HG03469 (cell line): Measurements from ENCODE around the gene ACSF3.
"Not testable (repeated sequence)": the region's sequence is repeated elsewhere in the genome, so short reads cannot be mapped to it uniquely, and the experiment has no call there.

Source experiments
- ATAC-seq: cut with Tn5 transposase; IDR thresholded peaks from one replicate; pipeline ENCODE4 v1.9.1; 2021; ENCODE audit warnings: mild to moderate bottlenecking, moderate library complexity, moderate number of reproducible peaks; ENCODE audit not compliant: unreplicated experiment

Gene ACSF3

DNA sequence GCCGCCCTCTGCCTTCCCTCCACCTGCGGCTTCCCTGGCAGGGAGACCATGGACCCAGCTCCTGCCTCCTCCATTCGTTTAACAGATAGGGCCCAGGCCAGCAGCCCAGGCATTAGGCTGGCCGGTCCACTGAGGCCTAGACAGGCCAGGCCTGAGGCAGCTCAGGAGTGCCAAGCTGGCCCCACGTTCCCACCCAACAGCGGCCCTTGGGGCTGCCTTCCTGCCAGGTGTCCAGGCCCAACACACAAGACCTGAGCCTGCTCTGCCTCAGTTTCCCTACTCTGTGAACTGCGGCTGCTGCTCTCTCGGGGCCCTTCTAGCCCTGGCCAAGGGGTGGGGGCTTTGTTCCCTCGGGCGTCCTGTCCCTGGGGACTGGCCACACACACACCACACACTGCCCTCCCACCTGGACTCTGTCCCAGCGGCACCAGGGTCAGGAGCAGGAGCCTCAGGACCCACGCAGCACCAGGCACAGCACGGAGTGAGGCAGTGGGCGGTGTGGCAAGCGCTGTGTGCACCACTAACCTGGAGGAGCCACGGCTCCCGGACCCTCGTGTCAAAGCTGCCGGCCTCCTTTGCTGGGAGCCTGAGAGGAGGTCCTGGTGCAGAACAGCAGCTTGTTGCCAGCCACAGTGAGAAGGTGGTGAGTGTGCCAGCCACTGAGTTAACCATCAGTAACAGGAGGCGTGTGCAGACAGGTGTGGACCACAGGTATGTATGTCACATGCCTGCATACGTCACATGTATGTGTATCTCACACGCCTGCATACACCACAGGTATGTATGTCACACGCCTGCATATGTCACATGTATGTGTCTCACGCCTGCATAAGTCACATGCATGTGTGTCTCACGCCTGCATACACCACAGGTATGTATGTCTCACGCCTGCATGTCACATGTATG, 63.3 kb downstream of the ACSF3 start:
- no peak for ATAC-seq

DNA sequence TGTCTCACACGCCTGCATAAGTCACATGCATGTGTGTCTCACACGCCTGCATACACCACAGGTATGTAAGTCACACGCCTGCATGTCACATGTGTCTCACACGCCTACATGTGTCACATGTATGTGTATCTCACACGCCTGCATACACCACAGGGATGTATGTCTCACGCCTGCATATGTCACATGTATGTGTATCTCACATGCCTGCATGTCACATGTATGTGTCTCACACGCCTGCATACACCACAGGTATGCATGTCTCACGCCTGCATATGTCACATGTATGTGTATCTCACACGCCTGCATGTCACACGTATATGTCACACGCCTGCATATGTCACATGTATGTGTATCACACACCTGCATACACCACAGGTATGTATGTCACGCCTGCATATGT, 64.1 kb downstream of the ACSF3 start:
- no peak for ATAC-seq

DNA sequence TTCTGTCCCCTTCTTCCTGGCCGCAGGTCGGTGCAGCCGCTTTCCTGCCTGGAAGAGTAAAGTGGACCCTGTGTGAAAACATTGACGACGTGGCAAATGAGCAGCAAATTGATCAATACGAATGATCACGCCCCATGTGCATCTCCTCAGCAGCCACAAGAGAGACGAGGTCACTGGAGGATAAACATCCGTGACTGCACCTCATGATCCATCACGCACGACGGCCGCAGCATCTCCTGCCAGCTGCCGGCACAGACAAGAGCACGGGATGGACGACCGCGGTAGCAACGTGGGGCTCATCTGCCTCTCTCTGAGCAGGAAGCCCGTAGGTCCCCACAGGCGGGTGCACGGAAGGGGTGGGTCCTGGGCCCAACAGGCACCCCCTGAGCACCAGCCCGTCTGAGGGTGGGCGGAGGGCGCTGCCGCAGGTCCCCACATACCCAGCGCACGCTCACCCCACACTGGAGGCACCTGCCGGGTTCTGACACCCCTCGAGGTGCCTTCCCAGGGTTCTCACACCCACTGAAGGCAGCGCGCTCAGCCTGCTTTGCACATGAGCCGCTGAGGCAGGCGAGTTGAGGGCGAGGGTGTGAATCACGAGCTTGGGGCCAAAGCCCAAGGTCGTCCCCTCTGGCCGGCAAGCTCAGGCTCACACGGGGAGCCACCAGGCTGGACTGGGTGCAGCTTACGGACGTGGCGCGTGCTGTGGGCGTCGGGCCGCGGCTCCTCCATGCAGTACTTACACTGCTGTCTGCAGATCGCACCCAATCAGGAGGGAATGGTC, 65.6 kb downstream of the ACSF3 start:
- no peak for ATAC-seq

DNA sequence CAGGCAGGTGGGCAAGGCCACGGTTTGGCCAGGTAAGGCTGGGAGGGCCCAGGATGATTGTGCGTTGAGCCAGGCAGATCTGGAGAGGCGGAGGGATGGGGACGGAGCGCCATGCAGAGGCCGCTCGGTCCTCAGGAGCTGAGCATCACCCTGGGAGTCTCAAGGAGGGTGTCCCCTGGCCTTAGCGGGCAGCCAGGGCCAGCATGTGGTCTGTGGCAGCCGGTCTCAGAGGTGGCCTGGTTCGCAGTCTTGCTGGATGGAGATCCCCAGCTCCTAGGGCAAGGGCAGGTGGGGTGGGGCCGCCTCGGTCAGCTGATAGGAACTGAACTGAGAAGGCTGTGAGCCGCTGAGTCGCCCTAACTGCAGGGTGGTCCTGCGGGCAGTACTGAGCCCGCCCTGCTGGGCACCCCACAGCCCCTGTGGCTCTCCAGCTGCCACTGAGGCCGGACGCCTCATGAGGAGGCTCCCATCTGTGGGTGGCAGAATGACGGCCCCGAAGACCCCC, 66.2 kb downstream of the ACSF3 start:
- ATAC-seq: no peak

DNA sequence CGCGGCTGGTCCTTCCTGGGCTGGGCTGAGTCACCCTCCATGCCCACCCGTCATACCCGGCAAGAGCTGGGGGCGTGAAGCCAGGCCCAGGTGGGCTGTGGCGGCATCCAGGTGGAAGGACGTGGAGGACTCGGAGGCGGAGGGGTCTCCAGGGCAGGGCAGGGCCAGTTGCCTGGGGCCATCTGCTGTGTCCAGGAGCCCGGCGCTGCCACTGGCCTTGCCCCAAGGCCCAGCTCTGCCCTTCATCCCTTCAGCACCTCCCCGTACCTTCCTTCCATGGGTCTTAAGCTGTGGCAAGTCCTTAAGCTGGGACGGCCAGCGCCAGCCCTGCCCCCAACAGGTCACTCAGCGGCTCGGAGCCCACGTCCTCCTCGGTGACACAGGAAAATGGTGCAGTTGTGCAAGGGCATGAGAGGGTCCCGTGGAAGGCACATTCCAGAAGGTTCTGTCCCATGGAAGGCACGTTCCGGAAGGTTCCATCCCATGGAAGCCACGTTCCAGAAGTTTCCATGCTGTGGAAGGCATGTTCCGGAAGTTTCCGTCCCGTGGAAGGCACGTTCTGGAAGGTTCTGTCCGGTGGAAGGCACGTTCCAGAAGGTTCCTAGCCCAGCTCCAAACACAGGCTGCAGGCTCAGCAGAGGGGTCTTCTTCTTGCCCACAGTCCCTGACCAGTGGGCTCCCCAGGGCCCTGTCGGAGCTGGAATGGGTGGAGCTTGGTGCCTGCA, 67.5 kb downstream of the ACSF3 start:
- no peak for ATAC-seq

DNA sequence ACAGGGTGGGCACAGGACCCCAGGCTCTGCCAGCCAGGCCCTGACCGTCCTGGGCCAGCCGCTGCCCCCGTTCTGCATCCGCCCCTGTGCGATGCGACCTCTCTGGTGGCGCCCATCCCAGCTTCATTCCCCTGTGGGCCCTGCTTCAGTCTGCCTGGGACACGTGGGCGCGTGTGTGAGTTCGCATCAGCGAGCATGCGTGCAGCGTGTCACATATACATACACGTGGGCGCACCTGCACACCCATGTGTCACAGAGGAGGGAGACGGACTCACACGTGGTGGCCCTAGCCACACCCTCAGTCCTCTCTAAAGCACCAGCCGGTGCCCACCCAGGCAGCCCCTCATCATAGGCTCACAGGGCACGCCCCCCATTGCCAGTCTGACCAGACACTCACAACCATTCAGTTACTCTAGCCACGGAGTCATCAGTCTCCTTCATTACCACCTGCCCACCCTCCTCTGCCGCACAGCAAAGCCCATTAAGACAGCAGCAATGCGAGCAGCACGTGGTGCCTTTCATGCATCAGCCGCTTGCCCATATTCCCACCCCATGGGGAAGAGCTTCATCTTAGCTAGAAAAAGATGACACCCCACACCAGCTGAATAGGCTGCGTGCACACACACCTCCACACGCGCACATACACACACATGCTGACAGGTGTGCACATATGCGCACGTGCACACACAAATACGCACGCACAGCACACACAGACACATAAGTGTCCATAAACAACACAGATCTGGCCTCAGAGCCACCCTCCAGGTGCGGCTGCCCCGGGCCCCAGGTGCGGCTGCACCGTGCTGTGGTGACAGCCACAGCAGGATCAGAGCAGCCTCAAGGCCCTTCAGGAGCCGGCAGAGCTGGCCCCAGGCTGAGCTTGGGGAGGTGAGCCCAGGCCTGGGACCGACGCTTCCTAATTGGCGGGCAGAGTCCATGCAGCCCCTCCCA, 68.4 kb downstream of the ACSF3 start:
- ATAC-seq: no peak

DNA sequence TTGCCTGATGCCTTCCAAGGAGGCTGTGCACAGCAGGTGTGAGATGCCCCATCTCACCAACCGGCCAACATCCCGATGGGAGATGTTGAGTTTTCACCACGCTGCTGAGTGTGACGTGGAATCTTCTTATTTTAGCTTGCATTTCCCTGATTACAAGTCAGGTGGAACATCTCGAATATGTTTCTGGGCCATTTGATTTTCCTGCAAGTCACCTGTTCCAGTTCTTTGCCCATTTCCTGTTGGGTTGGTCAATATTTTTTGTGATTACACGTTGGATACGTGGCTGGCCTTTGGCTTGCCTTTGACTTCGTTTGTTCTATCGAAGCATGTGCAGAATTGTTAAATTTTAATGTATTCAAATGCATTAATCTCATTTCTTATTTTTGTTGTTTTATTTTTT, 69.6 kb downstream of the ACSF3 start:
- no peak for ATAC-seq

DNA sequence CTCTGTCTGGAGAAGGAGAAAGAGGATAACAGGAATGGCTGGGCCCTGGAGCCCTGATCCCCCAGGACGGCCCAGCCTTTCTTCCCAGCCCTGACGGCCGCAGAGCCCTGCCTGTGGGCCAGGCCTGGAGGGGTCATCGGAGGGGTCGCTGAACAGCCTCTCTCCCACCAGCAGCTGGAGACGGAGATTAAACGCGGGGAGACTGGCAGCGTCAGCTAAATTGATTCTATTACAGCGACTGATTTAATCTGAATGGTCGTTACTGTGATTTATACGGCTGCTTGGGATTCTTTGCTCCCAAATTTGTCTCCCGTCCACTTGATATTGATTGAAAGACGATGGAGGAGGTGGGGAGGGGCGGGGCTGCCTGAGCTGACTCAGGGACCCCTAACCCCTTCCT, 70.8 kb downstream of the ACSF3 start:
- ATAC-seq: no peak

DNA sequence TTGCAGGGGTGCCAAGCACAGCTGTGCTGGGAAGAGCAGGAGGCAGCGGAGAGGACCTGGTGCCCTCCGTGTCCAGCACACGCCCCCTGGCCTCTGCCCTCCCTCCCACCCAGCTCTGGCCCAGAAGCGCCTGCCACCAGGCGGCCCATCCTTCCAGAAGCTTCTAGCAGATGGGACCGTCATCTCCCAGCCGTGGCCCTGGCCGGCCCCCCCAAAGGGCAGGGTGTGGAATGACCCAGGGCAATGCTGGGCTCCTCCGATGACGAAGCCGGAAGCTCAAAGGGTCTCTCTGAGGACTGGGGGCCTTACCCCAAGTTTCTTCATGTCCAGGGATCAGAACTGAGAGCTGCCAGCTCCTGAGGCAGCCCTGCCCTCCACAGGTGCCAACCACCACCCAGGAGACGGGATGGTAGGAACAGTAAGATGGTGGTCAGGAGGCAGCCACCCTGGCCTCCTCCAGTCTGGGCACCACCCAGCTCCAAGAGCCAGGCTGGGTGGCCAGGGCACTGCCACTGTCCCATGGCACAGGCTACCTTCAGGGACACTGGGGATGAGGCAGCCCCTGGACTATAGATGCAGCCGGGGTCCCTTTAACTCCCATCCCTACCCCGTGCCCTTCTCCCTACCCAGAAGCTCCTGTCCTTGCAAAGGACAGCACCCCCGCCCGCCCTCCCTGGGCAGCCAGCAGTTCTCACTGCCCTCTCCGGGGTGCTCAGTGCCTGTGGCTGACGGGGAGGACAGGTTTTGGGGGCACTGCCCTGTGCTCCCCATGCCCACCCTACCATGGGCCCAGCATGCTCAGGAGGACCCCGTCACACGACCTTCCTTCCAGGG, 71.4 kb downstream of the ACSF3 start:
- no peak for ATAC-seq

DNA sequence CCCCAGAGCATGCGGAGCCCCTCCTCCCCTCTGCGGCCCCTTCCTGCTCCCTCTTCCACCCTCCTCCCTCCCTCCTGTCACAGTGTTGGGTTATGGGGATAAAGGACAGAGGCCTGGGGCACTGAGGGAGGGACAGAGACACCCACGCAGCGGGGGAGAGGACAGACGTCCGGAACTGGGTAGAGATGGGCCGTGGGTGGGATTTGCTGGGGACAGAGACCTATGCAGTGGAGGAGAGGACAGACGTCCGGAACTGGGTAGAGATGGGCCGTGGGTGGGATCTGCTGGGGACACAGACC, 72.0 kb downstream of the ACSF3 start:
- ATAC-seq: not testable (repeated sequence)

DNA sequence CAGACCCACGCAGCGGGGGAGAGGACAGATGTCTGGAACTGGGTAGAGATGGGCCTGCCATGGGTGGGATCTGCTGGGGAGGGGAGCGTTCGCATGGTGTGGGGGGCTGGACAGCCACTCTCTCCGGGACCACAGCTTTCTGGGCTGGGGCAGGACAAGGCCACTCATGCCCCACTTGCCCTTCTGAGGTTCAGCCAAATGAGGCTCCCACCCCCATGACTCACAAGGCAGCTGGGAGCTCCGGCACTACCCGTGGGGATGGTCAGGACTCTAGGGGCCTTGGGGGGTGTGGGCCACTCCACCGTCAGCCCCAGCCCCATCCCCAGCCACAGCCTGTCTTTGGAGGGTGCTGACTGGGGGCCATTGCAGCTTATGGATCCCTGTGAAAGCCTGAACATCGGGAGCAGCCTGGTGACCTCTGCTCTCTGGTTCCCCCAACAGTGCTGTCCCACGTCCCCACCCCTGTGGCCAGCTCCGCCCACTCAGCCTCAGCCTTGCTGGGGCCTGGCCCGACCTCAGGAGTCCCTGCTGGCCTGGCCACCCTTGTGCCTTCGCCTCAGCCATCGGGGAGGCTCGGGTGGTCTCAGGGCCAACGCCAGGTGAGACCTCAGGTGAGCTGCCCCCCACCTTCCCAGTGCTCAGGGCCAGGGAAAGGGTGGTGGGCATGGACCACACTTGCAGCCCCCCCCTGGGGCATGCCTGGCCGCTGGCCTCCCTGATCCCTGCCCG, 73.2 kb downstream of the ACSF3 start:
- ATAC-seq: no peak

DNA sequence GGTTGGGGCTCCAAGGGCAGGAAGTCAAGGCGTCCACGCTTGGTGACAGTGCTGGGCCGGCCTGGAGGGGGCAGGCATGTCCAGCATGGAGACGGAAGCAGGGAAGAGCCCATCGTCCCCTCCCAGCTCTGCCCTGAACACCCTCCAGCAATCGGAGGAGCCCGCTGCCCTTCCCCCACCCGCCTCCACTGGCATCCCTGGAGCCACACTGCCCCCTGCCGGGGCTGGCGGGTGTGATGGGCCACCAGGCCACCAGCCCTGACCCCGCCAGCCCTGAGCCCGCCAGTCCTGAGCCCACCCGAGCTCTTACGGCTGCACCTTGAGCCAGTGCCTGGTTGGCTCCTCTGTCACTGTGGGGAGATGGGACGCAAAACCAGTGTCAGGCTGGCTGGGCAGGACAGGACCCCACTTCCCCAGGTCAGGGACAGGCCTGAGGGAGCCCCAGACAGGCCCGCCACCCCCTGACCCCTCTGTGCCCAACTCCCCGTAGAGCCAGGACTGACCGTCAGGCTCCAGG, 73.8 kb downstream of the ACSF3 start:
- no peak for ATAC-seq

DNA sequence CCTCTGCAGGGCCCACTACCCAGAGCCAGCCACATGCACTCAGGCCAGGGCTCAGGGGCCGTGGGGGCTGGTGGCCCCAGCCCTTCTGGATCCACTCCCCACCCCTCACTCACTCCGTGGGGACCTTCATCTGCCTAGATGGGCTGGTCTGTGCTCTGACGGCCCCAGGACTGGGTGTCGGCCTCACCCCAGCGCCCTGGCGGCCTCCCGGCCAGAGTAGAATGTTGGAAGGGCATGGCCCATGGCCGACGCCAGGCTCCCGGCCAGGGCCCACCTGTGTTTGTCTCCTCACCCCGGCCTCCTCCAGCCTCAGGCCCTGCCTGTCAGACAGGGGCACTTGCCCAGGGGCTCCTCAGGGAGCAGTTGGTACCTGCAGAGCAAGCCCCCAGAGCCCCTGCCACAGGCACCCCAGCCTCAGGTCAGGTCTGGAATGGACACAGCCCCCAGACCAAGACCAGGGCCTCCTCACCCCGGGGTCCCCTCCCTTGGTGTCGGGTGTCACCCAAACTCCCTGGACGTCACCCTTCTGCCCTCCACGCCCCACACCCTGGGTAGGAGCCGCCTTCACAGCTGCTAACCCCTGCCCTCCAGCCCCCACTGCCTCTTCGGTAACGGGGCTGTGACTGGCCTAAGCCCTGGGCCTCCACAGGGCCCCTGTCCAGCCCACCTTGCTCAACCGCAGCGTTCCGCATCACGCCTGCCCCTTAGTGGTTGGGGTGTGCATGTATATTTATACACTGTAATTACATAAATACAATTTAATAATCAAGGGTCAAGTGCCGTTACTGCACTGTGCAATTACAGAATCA, 74.9 kb downstream of the ACSF3 start:
- no peak for ATAC-seq

DNA sequence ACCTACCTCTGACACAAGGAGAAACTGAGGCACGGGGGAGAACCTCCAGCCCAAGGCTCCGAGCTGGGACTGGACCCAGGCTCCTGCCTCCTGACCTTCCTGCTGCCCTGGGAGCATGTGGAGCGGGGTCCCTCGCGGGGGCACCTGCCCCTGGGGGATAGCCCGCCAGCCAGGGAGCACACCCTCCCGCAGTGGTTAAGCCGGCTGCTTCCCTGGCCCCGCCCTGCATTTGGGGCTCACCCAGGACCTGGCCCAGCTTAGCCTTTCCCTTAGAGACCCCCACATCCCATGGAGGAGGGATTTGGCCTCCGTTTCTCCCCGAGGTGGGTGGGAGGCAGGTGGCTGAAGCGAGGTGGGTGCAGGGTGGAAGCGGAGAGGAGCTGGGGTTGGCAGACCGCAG, 76.1 kb downstream of the ACSF3 start:
- no peak for ATAC-seq

DNA sequence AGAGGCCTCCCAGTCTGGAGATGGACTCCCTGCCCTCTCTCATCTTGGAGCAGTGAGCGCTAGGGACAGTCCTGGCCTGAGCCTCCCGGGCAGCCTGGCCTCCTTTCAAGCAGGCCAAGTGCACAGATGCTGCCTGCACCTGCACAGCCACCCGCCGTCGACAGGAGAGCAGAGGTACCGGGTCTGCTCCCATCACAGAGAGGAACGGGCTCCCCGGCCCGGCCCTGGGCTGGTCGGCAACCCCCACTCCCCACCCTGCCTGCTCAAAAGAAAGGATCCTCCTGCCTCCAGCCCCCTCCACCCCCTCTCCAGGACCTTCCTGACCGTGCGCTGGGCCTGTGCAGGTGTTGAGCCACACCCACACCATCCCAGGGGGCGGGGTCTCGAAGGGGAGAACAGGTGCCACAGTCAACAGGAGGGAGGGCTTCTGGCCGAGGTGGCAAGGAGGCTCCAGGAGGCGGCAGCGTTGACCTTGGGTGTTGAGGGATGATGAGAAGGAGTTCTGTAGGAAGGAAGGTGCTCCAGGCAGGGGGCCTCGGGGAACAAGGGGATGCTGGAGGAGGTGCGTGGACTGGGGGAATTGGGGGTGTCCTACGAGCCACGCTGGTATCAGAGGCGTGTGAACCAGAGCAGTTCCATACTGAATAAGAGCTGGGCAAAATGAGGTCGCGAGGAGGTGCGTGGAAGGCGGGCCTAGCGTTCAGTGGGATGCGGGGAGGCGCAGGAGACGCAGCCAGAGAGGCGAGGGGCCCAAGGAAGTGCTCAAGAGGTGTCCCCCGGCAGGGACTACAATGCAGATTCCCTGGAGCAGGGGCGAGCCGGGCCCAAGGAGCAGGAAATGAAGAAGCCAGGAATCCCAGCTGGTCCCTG, 76.9 kb downstream of the ACSF3 start:
- ATAC-seq: no peak

DNA sequence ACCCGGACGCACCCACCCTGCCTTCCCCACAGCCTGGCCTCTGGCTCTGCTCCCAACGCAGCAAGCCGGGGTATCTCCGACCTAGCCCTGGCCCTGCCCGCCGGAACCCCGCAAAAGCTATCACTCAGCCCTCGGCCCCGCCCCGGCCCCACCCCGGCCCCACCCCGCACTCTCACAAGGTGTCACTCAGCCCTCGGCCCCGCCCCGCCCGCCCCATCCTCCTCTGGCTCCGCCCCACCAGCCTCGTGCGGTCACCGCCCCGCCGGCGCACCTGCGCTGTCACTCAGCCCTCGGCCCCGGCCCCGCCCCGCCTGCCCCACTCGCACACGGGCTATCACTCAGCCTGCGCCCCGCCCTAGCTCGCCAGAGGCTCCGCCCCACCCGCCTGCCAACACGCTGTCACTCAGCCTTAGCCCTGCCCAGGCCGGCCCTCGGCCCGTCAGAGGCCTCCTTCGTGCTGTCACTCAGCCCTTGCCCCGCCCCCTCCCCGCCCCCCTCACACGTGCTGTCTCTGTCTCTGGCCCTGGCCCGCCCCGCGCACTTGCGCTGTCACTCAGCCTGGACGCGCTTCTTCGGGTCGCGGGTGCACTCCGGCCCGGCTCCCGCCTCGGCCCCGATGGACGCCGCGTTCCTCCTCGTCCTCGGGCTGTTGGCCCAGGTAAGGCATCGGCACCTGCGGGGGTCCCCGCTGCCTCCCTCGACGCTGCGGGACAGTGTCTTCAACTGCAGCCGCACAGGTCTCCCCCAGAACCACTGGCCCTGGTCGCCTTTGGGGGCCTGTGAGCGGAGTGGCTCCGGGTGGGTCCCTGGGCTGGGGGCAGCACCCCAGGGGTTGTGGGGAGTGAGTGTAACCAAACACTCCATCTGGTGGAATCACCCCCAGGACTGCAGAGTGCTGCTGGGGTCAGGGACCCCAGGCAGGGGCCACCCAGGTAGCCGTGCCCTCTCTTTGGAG, 77.8 kb downstream of the ACSF3 start, which contains the start of gene CDH15:
CDH15 (plus strand) TSS at position 533 of the 955 bp plus-strand sequence; CDS start at position 617, 84 bp downstream.
- ATAC-seq: peak; percentile 54
